Anterior cingulate cortex (tissue), 58 donors: ENCODE results near the gene MS4A8.
"Not testable (repeated sequence)": the region's sequence is repeated elsewhere in the genome, so short reads cannot be mapped to it uniquely, and the experiment has no call there.

Experiments
- DNase-seq, 58 donors: peaks; one replicate each; lab custom pipeline; 2025; lab: John Stamatoyannopoulos, UW

The MS4A8 gene, protein sequence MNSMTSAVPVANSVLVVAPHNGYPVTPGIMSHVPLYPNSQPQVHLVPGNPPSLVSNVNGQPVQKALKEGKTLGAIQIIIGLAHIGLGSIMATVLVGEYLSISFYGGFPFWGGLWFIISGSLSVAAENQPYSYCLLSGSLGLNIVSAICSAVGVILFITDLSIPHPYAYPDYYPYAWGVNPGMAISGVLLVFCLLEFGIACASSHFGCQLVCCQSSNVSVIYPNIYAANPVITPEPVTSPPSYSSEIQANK

DNA sequence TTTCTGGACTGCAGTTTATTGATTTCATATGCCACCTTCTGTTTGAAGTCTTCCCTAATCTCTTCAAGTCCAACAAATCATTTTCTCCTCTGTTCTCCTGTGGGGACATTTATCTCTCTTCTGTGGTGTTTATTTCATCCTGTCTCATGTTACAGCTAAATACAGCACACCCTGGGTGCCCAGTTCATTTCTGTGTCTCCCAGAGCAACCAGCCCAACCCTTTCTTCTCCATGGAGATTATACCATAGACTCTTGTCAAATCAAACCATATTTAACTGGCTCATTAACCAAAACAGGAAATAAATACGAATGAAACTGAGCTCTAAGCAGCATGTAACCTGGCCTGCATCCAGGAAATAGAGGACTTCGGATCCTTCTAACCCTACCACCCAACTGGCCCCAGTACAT, at the start of gene MS4A8:
MS4A8 (plus strand) TSS at position 329 of the 408 bp plus-strand sequence. CDS start 1,249 bp downstream, outside the sequence.
- DNase-seq = no peak

DNA sequence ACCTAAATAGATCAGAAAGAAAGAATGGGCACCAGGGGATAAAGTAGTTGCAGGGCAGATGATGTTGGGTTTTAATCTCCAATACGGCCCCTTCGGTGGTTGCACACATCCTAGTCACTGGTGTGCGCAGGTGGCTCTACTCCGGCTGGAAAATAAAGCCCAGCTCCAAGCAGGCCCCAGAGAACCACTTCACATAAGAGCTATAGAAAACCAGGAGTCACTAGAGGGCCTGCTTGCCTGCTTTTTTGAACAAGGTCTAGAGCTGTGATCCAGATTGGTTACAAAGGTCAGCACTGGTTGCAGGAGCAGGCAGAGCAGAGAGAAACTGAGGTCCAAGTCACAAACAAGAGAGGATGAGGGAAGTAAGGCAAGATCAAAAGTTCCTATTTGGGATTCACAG, 41.5 kb upstream of the MS4A8 start:
- DNase-seq = no peak

DNA sequence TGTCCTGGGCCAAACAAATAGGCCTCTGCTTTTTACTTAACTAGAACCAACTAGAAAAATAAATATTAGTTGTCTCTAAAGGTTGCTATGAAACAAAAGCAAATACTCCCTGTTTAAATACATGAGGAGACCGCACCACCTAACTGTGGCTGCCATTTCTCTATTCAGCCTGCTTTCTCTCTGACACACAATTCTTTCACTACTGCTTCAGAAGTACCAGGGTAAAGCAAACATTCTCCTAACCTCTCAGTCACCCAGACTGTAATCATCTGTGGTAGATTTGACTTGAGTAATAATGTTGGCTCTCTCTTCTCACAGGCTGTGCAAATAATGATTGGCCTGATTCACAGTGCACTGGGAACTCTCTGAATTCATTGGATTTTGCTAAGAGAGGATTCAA, 41.0 kb upstream of the MS4A8 start:
- no peak for DNase-seq

DNA sequence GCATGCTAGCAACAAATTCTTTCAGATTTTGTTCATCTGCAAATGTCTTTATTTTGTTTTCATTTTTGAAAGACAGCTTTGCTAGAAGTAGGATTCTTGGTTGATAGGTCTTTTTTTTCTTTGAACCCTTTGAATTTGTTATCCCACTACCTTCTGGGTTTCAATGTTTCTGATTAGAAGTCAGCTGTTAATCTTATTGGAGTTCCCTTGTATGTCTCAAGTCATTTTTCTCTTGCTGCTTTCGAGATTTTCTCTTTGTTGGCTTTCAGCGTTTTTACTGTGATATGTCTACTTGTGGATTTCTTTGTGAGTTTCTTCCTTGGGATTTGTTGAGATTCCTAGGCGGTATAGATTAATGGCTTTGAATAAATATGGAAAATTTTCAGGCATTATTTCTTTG, 27.2 kb upstream of the MS4A8 start:
- no peak for DNase-seq

DNA sequence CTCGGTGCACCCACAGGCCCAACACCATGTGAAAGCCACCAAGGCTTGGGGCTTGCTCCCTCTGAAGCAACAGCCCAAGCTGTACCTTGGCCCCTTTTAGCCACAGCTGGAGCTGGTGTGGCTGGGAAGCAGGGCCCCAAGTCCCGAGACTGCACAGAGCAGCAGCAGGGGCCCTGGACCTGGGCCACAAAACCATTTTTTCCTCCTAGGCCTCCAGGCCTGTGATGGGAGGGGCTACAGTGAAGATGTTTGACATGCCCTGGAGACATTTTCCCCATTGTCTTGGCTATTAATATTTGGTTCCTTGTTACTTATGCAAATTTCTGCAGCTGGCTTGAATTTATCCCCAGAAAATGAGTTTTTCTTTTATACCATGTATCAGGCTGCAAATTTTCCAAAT, 21.2 kb upstream of the MS4A8 start:
- not testable (repeated sequence) for DNase-seq

DNA sequence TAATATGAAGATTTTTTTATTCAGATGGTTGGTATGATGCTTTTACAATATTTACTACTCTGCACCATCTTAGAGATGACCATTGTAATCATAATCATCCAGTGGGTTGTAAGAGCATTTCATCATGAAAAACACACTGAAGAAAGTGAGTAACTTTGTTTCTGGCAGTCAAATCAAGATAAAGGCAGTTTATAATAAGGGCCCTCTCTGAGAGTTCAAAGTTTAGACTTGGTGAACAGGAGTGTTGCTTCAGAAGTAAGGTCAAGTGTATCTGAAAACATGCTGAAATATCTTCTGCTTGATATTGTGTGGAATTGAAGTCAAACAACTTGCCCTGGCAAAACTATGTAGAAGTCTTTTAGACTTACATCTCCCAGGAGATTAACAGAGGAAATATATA, 19.5 kb upstream of the MS4A8 start:
- DNase-seq = no peak

DNA sequence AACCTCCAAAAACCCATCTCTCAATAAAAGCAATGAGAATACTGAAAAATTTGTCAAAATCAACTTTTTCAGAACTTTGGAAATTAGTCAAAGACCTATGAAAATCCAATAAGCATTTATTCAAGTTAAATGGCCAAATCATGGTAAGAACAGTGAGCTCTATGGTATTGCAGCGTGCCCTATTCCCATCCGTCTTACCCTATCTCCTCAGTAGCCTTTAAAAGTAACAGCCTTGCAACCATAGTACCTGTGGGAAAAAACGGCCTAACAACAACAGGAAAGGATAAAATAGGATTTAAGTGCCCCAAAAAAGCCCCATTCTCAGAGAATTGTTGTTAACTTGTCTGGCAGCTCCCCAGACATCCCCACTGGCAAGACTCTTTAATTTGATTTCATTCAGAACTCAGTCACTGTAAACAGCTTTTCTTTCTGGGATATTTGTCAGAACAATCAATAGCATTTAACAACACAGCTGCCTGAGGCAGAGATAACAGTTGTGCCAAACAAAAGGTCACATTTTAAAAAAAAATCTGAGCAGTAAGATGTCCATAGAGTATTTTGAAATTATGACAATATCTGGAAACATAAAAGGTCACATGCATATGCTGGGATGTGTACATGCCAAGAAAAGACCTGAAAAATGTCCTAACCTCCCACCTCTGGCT, 18.8 kb upstream of the MS4A8 start:
- no peak for DNase-seq

DNA sequence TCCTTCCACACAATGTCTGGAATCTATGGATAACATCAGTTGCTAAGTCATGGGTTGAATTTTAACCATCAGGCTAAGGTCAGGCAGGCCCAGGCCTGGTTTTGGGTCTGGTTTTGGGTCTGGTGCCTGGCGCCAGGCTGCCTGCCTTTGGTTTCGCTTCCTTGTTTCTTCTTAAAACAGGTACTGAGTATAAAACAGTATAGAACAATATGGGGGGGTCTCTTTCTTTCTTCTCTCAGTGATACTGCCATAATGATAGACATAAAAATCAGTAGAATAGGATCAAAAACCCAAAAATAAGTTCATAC, 14.9 kb upstream of the MS4A8 start:
- DNase-seq = not testable (repeated sequence)

DNA sequence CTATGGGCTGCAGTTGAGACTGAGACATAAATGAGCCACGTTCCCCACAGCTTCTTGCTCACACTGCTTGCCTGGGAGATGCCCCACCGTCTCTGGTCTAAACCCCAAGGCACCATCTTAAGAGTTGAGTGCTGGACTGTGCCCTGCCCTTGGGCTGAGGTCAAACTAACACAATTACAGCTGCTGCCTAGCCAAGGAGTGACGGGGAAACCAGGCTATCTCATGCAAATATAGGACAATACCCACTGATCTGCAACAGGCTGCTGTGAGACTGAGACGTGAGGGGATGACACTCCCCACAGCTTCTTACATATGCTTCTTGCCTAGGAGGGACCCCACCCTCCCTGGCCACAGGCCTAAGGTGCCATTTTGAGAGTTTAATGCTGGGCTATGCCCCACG, 7.8 kb upstream of the MS4A8 start:
- DNase-seq = no peak

DNA sequence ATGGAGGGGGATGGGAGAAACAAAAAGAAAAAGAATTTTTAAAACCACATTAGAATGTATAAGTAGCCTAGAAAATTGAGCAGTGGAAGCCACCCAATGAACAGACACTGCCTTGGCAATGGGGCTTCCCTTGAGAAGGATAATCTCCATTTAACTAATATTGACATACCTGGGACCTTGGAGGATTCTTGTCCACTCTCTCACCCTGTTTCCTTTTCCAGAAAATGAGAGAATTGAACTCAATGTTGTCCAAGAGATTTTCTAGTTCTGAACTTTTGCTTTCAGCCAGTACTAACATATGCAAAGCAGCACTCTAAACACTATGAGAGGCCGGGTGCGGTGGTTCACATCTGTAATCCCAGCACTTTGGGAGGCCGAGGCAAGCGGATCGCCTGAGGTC, 524 bp downstream of the MS4A8 start:
- no peak for DNase-seq

DNA sequence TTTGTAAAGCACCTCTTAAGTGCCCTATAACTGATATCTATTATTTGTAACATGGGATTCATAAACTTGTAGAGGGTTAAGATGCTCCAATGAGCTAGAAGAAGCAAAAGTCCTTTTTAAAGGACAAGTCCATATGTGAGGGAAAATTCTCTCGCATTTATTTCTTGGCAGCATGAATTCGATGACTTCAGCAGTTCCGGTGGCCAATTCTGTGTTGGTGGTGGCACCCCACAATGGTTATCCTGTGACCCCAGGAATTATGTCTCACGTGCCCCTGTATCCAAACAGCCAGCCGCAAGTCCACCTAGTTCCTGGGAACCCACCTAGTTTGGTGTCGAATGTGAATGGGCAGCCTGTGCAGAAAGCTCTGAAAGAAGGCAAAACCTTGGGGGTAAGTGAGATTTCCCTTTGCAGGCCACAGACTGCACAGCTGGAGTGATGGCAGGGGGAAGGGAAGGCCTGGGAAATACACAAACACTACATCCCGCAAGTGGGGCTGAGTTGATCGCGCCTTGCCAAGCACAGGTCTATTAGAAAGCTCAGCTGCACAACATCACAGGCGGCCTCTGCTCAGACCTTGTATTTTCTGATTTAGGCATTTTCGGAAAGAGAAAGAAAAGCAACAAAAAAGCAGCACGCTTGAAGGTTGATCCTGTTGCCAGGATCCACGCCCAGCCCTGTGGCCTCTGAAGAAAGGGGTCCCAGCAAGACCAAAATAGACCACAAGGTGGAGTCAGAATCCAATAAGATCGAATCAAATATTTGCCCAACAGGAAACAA, 1.5 kb downstream of the MS4A8 start:
- no peak for DNase-seq

DNA sequence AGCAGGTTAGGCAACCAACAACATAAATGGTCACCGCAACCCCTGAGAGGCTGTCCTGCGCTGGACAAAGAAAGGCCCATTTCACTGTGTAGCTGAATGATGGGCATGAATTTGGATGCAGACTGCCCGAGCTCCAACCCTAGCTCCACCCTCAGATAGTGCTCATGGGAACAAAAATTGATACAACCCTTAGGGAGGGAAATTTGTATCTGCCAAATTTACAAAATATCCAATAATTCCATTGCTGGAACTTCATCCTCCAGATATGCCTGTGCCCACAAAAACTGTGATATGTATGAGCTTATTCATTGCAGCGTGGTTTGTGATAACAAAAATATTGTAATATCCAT, 2.0 kb downstream of the MS4A8 start:
- no peak for DNase-seq

DNA sequence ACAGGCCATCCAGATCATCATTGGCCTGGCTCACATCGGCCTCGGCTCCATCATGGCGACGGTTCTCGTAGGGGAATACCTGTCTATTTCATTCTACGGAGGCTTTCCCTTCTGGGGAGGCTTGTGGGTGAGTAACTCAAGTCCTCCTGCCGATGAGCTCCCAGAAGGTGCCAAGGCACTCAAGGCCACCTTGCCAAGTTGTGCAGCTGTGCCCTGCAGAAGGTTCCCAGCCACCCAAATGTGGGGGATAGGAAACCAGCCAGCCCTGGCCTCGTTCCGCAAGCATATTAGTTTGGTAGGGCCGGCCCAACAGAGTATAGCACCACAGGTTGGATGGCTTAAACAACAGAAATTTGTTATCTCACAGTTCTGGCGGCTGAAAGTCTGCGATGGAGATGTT, 4.0 kb downstream of the MS4A8 start:
- no peak for DNase-seq

DNA sequence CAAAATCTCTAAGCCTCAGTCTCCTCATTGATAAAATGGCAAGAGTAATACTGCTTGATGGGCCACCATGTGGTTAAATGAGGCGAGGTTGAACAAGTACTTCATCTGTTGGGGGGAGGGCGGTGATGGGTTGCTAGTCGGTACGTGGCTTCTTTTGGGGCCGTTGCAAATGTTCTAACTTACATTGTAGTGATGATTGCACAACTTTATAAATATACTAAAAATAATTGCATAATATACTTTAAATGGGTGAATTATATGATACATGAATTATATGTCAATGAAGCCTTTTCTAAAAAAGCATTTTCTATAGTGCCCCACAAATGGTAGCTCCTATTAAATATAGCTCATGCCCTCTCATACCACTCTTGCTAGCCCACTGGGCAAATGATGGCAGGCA, 6.5 kb downstream of the MS4A8 start:
- DNase-seq = no peak

DNA sequence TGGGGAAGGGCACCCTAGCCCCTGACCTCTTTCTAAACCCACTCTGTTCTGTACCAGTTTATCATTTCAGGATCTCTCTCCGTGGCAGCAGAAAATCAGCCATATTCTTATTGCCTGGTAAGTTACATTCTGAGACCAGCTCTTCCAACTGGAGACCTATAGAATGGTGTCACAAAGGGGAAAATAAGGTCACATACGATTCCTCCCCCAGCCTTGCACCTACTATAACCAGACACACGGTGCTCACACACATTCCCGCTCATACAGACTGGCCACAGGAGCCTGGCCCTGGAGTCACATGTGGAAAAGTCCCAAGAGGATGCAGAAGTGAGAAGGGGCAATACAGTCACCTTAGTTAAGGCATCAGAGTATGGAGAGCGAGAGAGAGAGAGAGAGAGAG, 7.5 kb downstream of the MS4A8 start:
- no peak for DNase-seq

DNA sequence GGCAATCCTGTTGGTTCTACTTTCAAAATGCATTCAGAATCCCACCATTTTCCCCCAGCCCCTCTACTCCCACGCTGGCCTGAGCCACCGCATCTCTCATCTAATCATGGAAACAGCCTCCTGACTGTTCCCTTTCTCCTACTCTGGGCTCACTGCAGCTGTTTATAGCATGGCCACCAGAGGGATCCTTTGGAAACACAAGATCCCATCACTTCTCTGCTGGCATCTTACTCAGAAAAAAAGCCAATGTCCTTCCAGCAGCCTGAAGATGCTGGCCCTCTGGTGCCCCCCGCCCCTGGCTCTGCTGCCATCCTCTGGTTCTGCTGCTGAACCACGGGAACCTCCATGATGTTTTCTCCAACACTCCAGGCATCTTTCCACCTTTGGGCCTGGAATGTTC, 11.1 kb downstream of the MS4A8 start:
- no peak for DNase-seq

DNA sequence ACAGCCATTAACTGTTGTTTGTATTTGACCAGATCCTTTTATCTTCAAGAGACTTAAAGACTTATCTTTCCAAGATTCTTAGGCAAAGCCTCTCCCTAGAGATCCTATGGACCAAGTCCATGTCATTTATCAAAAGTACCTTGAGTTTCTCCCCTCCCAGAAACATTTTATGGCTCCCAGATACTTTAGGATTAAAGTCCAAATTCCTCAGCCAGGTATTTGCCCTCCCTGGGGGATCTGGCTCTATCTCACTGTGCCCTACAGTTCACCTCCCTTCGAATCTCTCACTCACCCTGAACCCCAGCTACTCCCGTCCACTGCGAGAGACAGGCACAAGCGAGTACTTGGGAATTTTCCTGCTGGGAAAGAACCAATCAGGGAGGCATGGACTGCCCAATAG, 11.9 kb downstream of the MS4A8 start:
- no peak for DNase-seq

DNA sequence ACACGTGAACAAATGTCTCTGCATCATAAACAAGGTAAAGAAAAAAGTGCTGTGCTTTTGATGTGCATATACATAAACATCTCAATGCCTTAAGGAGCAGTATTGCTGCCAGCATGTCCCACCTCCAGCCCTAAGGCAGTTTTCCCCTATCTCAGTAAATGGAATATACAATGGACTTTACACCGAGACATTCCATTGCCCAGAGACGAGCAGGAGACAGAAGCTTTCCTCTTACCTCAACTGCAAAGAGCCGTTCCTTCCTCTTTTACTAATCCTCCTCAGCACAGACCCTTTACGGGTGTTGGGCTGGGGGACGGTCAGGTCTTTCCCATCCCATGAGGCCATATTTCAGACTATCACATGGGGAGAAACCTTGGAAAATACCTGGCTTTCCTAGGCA, 14.0 kb downstream of the MS4A8 start:
- DNase-seq = not testable (repeated sequence)

DNA sequence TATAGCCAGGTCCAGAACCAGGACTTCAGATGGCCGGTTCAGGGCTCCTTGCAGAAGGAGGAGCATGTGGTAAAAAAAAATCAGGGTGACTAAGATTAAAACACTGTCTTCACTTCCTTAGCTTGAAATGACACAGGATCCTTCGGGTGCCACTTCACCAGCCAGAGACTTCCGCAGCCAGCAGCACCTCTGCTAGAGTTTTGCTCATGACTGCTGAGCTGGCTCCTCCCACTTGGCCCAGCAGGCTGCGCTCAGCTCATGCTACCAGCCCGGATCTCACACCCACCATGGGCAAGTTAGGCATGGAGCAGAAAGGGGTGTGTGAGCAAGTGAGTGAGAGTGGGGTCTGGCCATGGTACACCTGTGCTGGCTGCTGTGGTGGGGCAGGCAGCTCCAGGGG, 18.5 kb downstream of the MS4A8 start:
- DNase-seq = no peak

DNA sequence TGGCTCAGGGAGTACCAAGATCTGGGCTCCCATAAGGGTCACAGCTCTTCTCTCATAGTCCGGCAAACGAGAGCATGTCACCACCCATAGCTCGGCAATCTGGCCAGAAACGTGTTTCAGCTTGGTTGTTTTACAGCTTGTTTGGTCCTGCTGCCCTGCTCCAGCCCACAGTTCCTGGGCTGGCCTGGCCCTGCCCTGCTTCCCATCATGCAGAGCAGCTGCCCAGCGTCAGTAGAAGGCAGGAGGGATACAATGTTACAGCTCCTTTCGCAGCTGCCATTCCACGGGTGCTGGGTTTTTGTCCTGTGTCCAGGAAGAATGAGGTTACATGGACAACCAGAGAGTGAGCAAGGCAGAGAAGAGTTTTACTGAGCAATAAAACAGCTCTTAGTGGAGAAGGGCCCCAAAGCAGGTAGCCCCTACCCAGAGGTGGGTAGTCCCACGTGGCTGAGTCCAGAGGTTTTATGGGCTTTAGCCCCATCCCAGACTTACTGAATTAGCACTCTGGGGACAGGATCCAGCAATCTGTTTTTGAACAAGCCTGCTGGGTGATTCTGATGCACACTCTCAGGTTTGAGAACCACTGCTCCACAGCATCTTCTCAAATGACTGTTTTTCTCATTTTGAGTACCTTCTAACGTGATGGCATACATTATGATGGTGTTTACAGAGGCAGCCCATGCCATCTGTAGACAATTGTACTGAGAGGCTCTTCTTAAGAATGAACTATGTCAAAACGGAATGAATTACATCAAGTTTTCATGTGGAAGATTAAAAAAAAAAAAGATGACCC, 19.3 kb downstream of the MS4A8 start:
- no peak for DNase-seq

DNA sequence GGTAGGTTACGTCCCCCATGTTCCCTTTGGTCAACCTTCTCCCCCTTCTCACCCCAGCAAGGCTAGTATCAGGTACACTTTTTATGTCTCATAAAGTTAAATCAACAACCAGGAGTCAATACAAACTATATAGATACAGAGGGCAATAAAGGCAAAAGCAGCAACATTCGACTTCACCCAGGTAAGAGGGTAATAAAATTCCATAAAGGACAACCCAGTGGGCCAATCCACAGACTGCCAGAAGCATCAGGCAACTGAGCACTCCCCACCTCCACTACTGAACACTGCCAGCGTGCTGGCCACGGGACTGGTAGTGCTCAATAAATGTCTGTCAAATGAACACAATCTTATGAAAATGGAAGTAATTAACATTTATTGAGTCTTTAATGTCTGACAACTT, 20.0 kb downstream of the MS4A8 start:
- no peak for DNase-seq
